Upper lobe of right lung (tissue), 1 donor: ENCODE results near the gene EIF3L. TPM values are rescaled to one million over a fixed set of nuclear protein-coding genes. Genes with fewer than 3 reads are reported as not detected.

Experiments
- ATAC-seq: fragments of 200-7000 bp; cut with Tn5 transposase; one replicate; pipeline ENCODE4 v1.9.1; 2020; ENCODE audit warnings: mild to moderate bottlenecking, moderate library complexity
- DNase-seq: peaks from one replicate; pipeline ENCODE4 v3.0.0-alpha.2; 2020
- H3K27ac ChIP-seq: fragments of 200-600 bp; one replicate; pipeline ENCODE4 v1.8.0; 2022
- H3K27me3 ChIP-seq: fragments of 200-600 bp; one replicate; pipeline ENCODE4 v1.8.0; 2022; ENCODE audit warnings: mild to moderate bottlenecking
- H3K36me3 ChIP-seq: fragments of 200-600 bp; one replicate; pipeline ENCODE4 v1.8.0; 2022
- H3K4me1 ChIP-seq: fragments of 200-600 bp; one replicate; pipeline ENCODE4 v1.8.0; 2022
- H3K4me3 ChIP-seq: fragments of 200-600 bp; one replicate; pipeline ENCODE4 v1.8.0; 2022; ENCODE audit warnings: mild to moderate bottlenecking
- H3K9me3 ChIP-seq: fragments of 200-600 bp; one replicate; pipeline ENCODE4 v1.8.0; 2022
- intact Hi-C: fragments of 100-400 bp; cut with DNase I; formaldehyde crosslinking; loops from one replicate; pipeline ENCODE4 v1.11.0; 2022
- microRNA-seq: library from miRNA; unstranded; fragments of <30 nt; microRNA quantifications from one replicate; pipeline ENCODE4 v1.2.0, GENCODE V29; 2020; ENCODE audit warnings: borderline microRNAs expressed
- total RNA-seq: library from RNA; stranded (reverse); fragmentation: NEBNext Ultra II Directional; extraction: Animal tissue kit (Norgen Biotek cat#: 25700); gene quantifications from one replicate; pipeline ENCODE4 v1.2.1, GENCODE V29; 2021
- TF ChIP-seq, protein P1 (sequence below): fragments of 200-600 bp; IDR thresholded peaks from one replicate; pipeline ENCODE4 v1.8.0; 2022; ENCODE audit warnings: antibody characterized with exemption
- donor health status: DM: no; HTN: yes; CAD: no; lungs with severe emphysema.

The EIF3L gene
- total RNA-seq, 1 donor from 2014 or later = 369 TPM

DNA sequence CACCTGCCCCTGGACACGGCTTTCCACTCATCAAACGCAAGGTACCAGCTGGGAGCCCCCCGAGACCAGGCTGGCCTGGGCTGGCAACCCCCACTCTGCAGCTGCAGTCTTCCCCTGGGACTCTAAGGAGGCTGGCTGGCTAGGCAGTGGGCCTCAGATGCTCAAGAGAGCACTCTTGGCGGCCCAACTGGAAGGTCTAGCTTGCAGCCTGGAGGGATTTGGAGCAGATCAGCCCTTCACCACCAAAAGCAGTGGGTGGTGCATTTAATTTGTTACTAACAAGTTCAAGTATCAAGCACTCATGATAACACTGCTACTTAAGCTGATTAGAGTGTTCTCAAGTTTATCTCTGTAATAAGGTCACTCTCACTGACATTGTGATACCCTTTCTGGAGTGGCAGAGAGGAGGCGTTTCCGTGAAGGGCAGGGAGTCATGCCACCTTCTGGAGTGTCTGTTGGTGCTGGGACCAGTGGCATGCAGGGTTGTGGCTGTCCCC lies 82.7 kb downstream of the EIF3L start:
- DNase-seq (no peak), ATAC-seq (peak; percentile 46)
- Histone ChIP-seq H3K9me3 (no peaks in the 10 kb centered on the region), H3K4me1 (peaks cover 41% of the 10 kb centered on the region), H3K4me3 (no peak overlapping the region), H3K36me3 (peaks cover 25% of the 10 kb centered on the region), H3K27me3 (no peaks in the 10 kb centered on the region), H3K27ac (no peak overlapping the region)
- intact Hi-C loops = no loop called here
- TF ChIP-seq, protein P1, sequence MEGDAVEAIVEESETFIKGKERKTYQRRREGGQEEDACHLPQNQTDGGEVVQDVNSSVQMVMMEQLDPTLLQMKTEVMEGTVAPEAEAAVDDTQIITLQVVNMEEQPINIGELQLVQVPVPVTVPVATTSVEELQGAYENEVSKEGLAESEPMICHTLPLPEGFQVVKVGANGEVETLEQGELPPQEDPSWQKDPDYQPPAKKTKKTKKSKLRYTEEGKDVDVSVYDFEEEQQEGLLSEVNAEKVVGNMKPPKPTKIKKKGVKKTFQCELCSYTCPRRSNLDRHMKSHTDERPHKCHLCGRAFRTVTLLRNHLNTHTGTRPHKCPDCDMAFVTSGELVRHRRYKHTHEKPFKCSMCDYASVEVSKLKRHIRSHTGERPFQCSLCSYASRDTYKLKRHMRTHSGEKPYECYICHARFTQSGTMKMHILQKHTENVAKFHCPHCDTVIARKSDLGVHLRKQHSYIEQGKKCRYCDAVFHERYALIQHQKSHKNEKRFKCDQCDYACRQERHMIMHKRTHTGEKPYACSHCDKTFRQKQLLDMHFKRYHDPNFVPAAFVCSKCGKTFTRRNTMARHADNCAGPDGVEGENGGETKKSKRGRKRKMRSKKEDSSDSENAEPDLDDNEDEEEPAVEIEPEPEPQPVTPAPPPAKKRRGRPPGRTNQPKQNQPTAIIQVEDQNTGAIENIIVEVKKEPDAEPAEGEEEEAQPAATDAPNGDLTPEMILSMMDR = no peak

DNA sequence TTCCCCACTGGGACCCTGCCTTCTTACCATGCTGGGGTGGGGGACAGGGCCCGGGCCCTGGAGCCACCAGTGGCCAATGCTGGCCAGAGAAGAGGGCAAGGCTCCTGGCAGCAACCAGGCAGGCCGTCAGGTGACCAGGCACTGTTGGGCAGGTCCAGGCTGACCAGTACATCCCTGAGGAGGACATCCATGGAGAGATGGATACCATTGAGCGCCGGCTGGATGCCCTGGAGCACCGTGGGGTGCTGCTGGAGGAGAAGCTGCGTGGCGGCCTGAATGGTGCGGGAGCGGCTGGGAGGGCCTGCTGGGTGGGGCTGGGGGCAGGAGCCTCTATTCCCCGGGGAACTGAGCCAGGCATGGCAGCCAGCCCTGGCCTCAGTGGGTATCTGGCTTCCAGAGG lies 83.2 kb downstream of the EIF3L start:
- intact Hi-C loops = no loop called here
- ATAC-seq (peak; percentile 1), DNase-seq (no peak)
- Histone ChIP-seq H3K4me1 (peaks cover 41% of the 10 kb centered on the region), H3K27me3 (no peaks in the 10 kb centered on the region), H3K36me3 (peaks cover 25% of the 10 kb centered on the region), H3K9me3 (no peaks in the 10 kb centered on the region), H3K27ac (no peak overlapping the region), H3K4me3 (no peak overlapping the region)
- TF ChIP-seq, protein P1 = no peak

DNA sequence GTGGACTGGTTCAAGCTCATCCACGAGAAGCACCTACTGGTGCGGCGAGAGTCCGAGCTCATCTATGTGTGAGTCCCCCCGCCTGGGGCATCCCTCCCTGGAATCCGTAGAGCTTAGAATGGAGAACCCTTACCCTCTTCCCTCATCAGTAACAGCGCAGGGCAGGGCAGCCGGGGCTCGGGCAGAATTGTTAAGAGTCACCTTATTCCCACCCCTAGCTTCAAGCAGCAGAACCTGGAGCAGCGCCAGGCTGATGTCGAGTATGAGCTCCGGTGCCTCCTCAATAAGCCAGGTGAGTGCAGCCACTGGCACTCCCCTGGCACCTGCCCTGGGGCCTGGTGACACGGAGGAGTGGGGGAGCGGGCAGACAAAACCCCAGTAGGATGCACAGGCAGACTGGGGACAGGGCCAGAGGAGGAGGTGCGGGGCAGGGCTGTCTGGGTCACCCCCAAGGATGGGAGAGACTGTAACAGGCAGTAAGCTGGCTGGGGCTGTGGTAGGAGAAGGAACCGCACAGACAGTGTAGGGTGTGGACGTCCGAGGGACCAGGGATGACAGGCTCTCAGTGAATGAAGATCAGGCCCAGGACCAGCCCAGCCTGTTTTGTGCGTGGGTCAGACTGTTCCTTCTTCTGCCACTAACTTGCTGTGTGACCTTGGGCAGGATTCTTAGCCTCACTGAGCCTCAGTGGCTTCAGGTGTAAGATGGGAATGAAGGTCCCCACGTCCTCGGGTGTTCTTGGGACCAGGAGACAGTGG lies 83.8 kb downstream of the EIF3L start:
- DNase-seq = peak; percentile 90
- H3K27me3 ChIP-seq = no peaks in the 10 kb centered on the region
- peak; percentile 10 for ATAC-seq
- TF ChIP-seq, protein P1 = no peak
- peaks cover 25% of the 10 kb centered on the region for H3K36me3 ChIP-seq
- peak overlapping the region; percentile 56 for H3K27ac ChIP-seq
- intact Hi-C loops = no loop called here
- H3K9me3 ChIP-seq = no peaks in the 10 kb centered on the region
- H3K4me3 ChIP-seq = no peak overlapping the region
- peaks cover 41% of the 10 kb centered on the region for H3K4me1 ChIP-seq

DNA sequence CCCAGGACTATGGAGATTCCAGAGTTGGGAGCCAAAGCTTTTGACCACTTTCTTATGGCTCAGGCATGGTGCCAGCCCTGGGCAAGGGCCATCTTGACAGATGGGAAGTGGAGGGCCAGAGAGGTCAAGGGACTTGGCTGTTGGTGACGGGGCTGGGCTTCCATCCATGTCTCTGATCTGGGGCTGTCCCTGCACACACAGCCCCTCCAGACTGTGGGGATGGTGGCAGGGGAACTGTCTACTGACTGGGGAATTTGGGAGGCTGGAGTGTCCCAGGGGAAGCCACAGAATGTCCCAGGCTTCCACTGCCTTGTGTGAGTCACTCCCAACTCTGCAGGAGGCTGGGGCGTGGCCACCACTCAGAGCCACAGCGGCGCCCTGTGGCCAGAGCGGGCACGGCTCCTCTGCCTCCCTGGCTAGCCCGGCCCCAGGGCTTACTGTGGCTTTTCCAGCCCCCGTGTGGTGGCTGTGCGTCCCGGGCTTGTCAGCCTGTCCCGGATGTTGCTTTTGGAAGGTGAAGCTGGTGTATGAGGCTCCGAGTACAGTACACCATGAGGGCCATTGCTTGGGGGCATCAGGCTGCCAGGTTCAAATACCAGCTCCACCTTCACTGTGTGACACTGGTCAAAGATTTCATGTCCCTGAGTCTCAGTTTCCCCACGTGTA lies 84.6 kb downstream of the EIF3L start:
- TF ChIP-seq, protein P1 = peak; percentile 97
- intact Hi-C loops = no loop called here
- Histone ChIP-seq H3K4me1 (peaks cover 41% of the 10 kb centered on the region), H3K9me3 (no peaks in the 10 kb centered on the region), H3K27ac (peak overlapping the region; percentile 56), H3K4me3 (no peak overlapping the region), H3K36me3 (peaks cover 20% of the 10 kb centered on the region), H3K27me3 (no peaks in the 10 kb centered on the region)
- peak; percentile 95 for ATAC-seq
- peak; percentile 95 for DNase-seq

Small RNA genes lying within 50 kb of the gene (microRNA-seq; reads per million reads assigned to microRNA genes)
- not detected for gene MIR659

Other genes with a start within 250 kb of the EIF3L start
- gene GGA1, start 240.6 kb upstream of the EIF3L start, total RNA-seq = 64.4 TPM
- 28.3 TPM for gene SH3BP1, start 209.8 kb upstream of the EIF3L start, total RNA-seq
- gene PDXP, start 190.7 kb upstream of the EIF3L start, total RNA-seq = 6.1 TPM
- gene LGALS1, start 173.8 kb upstream of the EIF3L start, total RNA-seq = 340 TPM
- gene NOL12, start 163.1 kb upstream of the EIF3L start, total RNA-seq = 21.6 TPM
- gene TRIOBP, start 152.4 kb upstream of the EIF3L start, total RNA-seq = 85.0 TPM
- 8.8 TPM for gene GCAT, start 41.5 kb upstream of the EIF3L start, total RNA-seq
- gene GALR3, start 26.0 kb upstream of the EIF3L start, total RNA-seq = not detected
- gene ANKRD54, start 5.1 kb upstream of the EIF3L start, total RNA-seq = 18.2 TPM
- gene MICALL1, start 56.9 kb downstream of the EIF3L start, total RNA-seq = 37.4 TPM
- gene C22orf23, start 104.2 kb downstream of the EIF3L start, total RNA-seq = not detected
- gene POLR2F, start 104.3 kb downstream of the EIF3L start, total RNA-seq = 49.0 TPM
- gene SOX10, start 135.1 kb downstream of the EIF3L start, total RNA-seq = not detected
- 31.8 TPM for gene PICK1, start 208.0 kb downstream of the EIF3L start, total RNA-seq
- gene SLC16A8, start 234.8 kb downstream of the EIF3L start, total RNA-seq = not detected